GM18507 (cell line): ENCODE measurements around the gene GRAMD1C.
A peak's percentile ranks its signal among the peaks of the same experiment; 100 is the strongest.

Experiments used
- DNase-seq: peaks from one replicate; pipeline ENCODE4 v3.0.0; 2011; ENCODE audit warnings: low read depth; ENCODE audit not compliant: insufficient read length; ENCODE audit errors: extremely low spot score
- FAIRE-seq: peaks from 2 replicates; lab custom pipeline; 2011; peaks lifted over from hg19 to GRCh38; lab: Jason Lieb, UNC

GRAMD1C gene

DNA sequence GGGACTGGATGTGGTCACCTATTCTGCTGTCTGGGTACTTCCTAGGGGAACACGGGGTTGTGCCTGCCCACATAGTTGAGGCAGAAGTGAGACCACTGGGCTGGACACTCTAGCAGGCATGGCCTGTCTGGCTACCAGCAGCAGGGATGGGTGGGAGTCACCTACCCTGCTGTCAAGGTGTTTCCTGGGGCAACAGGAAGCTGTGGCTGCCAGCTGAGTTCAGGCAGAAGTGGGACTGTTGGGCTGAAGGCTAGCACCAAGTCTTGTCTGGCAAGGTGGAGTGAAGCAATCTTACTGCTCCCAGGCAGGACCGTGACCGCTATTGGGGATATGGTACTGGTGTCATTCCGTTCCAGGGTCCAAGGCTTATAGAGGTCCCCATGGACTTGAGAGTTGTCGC is 89.0 kb downstream of the GRAMD1C start:
- FAIRE-seq (no peak), DNase-seq (no peak)

DNA sequence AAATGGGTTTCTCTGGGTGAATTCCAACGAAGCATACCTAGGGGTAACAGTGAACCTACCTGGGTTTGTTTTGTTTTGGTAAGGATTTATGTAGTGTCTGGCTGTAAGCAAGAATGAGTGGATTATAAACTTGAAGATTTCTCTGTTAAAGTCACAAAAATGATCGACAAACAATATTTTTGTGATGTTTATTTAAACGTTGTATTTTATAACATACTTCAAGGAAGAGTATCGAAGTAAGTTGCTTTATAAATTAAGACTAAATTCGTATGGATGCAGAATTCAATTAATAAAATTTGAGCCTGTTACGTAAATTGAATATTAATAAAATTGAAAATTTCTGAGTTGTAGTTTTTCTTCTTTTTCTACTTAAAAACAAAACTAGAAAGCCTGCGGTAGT is 108.2 kb downstream of the GRAMD1C start:
- DNase-seq (no peak), FAIRE-seq (no peak)

DNA sequence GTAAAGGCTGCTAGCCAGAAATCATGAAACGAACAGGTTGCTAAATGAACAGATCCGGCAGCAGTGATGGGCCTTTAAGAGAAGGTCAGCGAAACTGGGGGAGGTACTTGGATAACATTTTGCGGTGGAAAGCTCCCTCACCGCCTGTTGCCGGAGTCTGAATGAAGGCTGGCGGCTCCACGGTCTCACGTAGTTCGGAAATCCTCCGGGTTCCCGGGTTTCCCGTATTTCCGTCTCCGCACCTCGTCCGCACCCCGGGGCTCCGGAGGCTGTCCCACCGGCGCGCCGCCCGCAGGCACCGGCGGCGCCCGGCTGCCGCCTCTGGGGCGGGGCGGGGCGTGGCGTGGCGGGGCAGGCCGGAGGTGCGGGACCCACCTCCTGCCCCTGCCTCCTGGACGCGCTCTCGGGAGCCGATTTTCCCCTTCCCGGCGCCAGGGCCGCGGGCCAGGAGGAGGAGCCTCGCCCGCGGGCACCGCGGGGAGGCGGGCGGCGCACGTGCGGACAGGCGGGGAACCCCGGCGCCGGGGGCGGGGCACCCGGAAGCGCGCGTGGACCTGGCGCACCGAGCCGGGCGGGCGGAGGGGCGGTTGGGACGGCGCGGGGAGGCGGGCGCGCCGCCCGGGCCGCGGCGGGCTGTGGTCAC is 108.9 kb downstream of the GRAMD1C start, which contains the start of gene ZDHHC23:
ZDHHC23 (plus strand) TSS at position 642 of the 643 bp plus-strand sequence. CDS start 790 bp downstream, outside the sequence.
- FAIRE-seq (peak; percentile 36), DNase-seq (peak; percentile 42)

DNA sequence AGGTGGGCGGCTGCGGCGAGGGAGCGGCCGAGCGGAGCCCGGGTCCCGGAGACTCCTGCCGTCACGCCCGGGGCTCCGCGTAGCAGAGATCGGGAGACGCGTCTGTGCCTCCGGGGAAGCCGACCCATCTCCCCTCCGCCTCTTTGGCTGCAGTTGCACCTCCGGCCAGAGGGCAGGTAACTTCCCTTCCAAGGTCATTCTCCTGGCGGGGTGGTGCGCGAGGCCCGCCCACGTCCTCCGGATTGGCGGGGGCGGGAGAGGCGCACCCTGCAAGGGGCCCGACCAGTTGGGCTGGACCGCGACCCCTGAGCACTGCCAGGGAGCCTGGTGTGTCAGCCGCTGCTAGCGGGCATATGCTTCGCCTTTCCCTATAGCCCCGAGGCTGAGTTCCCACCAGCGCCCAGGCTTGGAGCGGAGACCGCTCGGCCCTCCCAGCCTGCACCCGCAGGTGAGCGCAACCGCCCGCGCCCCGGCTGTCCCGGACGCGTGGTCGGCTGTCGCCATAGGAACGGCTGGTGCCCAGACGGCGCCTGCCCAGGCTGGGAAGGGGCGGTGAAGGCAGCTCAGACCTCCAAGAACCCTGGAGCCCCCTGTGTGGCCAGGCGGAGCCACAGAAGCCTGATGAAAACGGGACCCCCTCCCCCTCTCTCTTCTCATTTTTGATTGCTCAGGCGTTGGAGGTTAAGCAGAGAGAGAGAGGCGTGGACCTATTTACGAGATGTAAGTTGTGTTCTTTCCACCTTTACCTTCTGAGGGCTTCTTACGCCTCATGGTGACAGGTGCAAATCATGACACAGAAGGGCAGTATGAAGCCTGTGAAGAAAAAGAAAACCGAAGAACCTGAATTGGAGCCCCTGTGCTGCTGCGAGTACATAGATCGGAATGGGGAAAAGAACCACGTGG is 109.7 kb downstream of the GRAMD1C start:
- DNase-seq (peak; percentile 54), FAIRE-seq (no peak)

DNA sequence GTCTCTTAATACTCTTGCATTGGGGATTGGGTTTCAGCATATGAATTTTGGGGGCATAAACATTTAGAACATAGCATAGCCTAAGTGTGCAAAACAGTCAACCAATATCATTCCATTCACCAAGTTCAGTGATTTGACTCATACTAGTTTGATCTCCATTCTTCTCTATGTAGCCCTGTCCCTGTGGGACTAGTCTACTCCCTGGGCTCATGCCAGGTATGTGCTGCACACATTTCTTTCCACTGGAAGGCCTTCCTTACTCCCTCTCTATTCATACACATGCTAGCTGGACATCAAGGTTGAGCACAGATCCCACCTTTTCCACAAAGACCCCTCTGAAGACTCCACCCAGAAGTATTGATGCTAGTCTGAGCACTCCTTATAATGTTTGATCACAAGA is 114.3 kb downstream of the GRAMD1C start:
- DNase-seq: no peak

DNA sequence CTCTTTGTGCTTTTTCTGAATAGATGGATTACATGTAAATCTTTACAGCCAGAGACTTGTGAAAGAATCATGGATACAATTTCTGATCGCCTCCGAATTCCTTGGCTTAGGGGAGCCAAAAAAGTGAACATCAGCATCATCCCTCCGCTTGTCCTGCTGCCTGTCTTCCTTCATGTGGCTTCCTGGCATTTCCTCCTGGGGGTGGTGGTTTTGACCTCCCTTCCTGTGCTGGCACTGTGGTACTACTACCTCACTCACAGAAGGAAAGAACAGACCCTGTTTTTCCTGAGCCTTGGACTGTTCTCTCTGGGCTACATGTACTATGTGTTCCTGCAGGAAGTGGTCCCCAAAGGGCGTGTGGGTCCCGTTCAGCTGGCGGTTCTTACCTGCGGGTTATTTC is 115.1 kb downstream of the GRAMD1C start:
- DNase-seq: no peak
- no peak for FAIRE-seq

More for the DNA sequence above, 114.3 kb downstream of the GRAMD1C start:
- no peak for FAIRE-seq

DNA sequence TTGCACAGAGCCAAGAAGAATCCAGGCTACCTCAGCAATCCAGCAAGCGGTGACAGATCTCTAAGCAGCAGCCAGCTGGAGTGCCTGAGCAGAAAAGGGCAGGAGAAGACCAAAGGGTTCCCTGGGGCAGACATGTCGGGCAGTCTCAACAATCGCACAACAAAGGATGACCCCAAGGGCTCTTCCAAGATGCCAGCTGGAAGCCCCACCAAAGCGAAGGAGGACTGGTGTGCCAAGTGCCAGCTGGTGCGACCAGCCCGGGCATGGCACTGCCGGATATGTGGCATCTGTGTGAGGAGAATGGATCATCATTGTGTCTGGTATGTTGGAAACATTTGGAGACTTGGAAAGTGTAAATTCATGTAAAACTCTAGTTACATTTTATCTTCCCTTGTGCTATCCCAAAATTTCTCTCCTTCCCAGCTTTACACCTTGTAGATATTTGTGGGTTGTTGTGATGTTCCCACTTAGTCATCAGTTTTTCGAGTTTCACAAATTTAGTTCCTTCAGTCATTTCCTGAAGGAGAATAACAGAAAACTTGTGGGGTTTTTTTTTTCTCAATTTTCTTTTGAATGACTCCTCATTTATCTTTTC is 115.6 kb downstream of the GRAMD1C start:
- FAIRE-seq (no peak), DNase-seq (no peak)

DNA sequence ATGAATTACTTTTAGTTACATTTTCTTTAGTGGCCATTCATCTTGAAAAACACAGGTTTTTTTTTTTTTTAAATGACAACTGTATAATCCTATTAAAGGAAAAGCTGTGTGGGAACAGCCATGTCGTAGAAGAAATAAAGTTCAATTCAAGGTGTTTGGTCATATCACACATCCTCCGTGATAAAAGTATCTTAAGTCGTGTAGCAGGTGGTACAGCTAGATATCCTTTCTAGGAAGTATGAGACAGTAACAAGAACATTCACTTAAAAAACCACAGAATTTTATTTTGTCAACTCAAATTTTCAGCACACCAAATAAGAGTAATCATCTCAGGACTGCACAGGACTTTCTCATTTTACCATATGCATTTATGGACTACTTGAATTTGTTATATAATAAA is 125.3 kb downstream of the GRAMD1C start:
- FAIRE-seq: no peak

DNA sequence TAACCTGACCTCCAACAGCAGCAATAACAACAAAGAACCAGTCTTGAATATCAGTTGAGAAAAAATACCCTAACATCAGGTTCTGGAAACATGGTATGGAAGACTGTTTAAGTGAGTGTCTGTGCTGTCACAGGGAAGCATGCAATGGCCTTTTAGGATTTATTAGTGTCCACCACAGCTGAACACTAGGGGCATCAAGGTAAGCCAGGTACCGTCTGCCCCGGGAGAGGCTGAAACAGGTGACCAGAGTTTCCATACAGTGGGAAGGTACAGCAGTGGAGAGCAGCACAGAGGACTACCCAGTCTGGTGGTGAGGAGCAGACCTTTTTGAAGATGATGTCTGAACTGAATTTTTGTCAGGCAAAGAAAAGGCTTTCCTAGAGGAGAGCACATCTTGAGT is 127.6 kb downstream of the GRAMD1C start:
- FAIRE-seq (no peak), DNase-seq (no peak)

More for the DNA sequence above, 125.3 kb downstream of the GRAMD1C start:
- DNase-seq: no peak

DNA sequence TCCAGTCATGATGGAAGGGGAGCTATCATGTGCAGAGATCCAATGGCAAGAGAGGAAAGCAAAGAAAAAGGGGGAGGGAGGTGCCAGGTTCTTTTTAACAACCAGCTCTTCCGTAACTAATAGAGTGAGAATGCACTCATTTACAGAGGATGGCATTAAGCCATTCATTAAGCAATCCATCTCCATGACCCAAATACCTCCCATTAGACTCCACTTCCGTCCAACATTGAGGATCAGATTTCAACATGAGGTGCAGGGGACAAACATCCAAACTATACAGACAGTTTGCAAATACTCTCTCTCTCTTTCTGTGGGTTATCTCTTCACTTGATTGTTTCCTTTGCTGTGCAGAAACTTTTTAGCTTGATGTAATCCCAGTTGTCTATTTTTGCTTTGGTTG is 130.4 kb downstream of the GRAMD1C start:
- DNase-seq (no peak), FAIRE-seq (no peak)

DNA sequence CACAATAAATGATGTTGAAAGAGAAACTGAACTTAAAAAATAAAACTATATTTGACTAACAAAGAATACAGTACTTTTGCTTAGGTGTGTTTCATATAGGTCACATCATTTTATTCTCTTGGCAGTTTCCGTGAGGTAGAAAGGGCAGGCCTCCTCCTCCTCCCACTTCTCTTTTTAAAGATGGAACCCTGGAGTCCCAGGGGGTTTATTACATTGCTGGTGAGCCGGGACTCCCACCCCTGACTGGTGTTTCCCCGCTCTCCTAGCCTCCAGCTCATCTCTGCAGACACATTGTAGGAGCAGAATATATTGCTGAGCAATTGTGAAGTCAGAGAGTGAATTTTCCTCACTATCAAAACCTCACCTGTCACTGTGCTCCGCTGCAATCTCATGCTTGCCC is 139.2 kb downstream of the GRAMD1C start:
- no peak for DNase-seq
- FAIRE-seq: no peak

DNA sequence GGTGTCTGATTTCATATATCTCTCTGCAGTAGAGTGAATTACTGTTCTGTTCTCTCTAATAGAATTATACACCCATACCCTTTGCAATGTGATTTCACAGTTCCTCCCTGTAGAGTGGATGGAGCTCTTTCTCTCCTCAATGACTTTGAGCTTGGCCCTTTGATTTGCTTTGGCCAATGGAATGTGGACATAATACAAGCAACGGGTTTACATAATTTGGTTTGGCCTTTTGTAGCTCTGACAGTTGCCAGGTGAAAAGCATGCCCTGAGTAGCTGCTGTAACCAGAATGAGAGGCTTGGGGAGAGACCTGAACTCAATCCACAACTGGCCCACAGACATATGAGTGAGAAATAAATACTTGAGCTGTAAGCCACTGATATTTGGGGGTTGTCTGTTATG is 141.3 kb downstream of the GRAMD1C start:
- no peak for FAIRE-seq

DNA sequence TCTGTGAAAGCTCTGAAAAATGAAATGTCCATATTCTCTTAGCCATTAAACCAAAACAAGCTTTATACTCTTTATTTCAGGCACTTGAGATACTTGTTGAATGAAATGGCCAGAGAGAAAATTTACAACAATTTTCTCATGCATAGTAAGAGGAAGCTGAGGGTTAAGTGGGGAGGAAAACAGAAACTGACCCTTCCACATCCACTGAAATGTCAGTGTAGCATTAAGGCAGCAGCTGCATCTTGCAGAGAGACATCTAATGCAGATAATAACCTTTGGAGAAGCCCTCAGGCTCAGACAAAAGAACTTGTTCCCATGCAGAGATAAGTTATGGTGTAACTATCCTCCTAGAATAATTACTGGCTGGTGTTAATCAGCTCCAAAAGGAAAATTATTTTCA is 143.2 kb downstream of the GRAMD1C start:
- no peak for DNase-seq
- FAIRE-seq: no peak

More for the DNA sequence above, 141.3 kb downstream of the GRAMD1C start:
- no peak for DNase-seq

DNA sequence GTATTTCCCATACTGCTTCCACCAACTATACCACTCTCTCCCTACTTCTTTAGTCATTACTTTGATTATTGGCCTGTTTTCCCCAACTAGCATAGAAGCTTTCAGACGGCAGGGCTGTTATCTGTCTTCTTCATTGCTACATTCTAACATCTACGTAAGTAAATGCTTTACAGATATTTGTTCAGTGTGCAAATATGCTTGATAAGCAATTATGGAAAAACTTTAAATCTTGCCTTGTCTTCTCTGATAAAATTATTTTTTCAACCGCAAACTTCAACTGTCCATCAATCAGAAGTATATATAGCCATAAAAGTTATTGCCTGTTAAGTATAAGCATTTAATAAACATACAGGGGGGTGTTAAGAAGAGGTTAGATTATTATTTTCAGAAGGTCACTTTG is 145.0 kb downstream of the GRAMD1C start:
- no peak for FAIRE-seq
- no peak for DNase-seq

DNA sequence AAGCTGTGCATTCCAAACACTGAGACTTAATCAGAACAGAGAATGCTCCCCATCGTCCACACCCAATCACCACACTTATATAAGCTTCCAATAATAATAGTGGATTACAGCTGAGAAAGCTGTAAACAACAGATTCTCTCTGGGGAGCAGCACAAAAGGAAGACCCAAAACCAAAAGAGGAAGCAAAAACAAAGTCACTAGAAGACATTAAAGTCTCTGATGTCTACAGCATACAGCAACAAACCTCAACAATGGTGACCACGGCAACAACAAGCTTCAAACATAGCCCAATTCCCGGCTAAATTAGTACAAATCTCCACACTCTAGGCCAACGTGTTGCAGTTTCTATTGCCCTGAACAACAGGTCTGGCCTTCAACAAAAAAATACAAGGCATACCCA is 147.0 kb downstream of the GRAMD1C start:
- FAIRE-seq (peak; percentile 24), DNase-seq (no peak)
